Measurements from ENCODE around the gene CPLX3. TPM values are rescaled to one million over a fixed set of nuclear protein-coding genes. Genes with fewer than 3 reads are reported as not detected.
A peak's percentile ranks its signal among the peaks of the same experiment; 100 is the strongest.

CPLX3 gene
- polyA plus RNA-seq, 2 of the 4 experiments (the other 2 are of a cell fraction): not detected

GRCh38 chr15:74790080-74790916 lies 36.1 kb upstream of the CPLX3 start:
- Histone ChIP-seq H3K9me3 (no peaks in the 10 kb centered on the region), H3K4me3 (no peak overlapping the region), H3K4me1 (peaks cover 17% of the 10 kb centered on the region; the same call in 1 of the 3 replicates), H3K27ac (peak overlapping the region in 1 of 2 experiments; percentile 40; a peak in 2 of 6 replicates), H3K4me2 (no peak overlapping the region)
- CTCF ChIA-PET: interaction anchor here (65.6 to 66.7 kb wide), 2 partner anchors 1 to 29 kb away, joined by 1908 read pairs; partner anchors contain the start of genes CPLX3, CSK, LMAN1L and ULK3
- DNase-seq (ENCODE audit: low read depth in 1 of 2, low spot score in 1 of 2) (no peak), ATAC-seq (no peak), FAIRE-seq (no peak)
- 75% methylated on average over 15 of the region's 15 CpGs for WGBS (ENCODE audit: missing lambda C conversion rate)
- POLR2A ChIA-PET: no interaction called here
- TF ChIP-seq ZNF302 (CRISPR knock-in tag; IDR thresholded peaks at IDR 0.05) (no peak), EP300 (IDR thresholded peaks at IDR 0.05) (no peak), PHF8 (IDR thresholded peaks at IDR 0.05; ENCODE audit: borderline replicate concordance, low read depth) (no peak), KDM1A (IDR thresholded peaks at IDR 0.05; ENCODE audit: low read depth) (no peak), POLR2AphosphoS2 (conservative IDR thresholded peaks at IDR 0.05; ENCODE audit: low read length) (no peak)

- no peak for TF ChIP-seq ZC3H11A (IDR thresholded peaks at IDR 0.05)
- TF ChIP-seq ZNF302 (CRISPR knock-in tag; IDR thresholded peaks at IDR 0.05): no peak
- TF ChIP-seq CHD2 (IDR thresholded peaks at IDR 0.05; ENCODE audit: low read length, partially characterized antibody): no peak
- TF ChIP-seq TFCP2L1 (CRISPR knock-in tag; IDR thresholded peaks at IDR 0.05): no peak
- no peak for TF ChIP-seq KDM1A (IDR thresholded peaks at IDR 0.05; ENCODE audit: low read depth)
- no peak for TF ChIP-seq HES2 (IDR thresholded peaks at IDR 0.05)
- no peak for TF ChIP-seq MAZ (IDR thresholded peaks at IDR 0.05; ENCODE audit: borderline replicate concordance, low read depth, low read length)
- no peak for TF ChIP-seq CBX2 (IDR thresholded peaks at IDR 0.05; ENCODE audit: borderline replicate concordance, low read depth)
- TF ChIP-seq ZSCAN20 (CRISPR knock-in tag; IDR thresholded peaks at IDR 0.05): no peak
- TF ChIP-seq ATOH8 (CRISPR knock-in tag; IDR thresholded peaks at IDR 0.05; ENCODE audit: low read depth): no peak
- no peak for TF ChIP-seq FOSB (CRISPR knock-in tag; IDR thresholded peaks at IDR 0.05)
- no peak for TF ChIP-seq NPAS2 (CRISPR knock-in tag; IDR thresholded peaks at IDR 0.05; ENCODE audit: borderline replicate concordance)
- TF ChIP-seq JUN (IDR thresholded peaks at IDR 0.05): no peak
- TF ChIP-seq SREBF2 (IDR thresholded peaks at IDR 0.05): no peak
- no peak for TF ChIP-seq ELK1 (IDR thresholded peaks at IDR 0.05; ENCODE audit: low read depth, low read length)
- TF ChIP-seq TP53 (CRISPR knock-in tag; IDR thresholded peaks at IDR 0.05): no peak
- TF ChIP-seq KDM5A (IDR thresholded peaks at IDR 0.05): no peak
- no peak for ATAC-seq
- Histone ChIP-seq H3K4me3 (no peak overlapping the region), H3K9me3 (no peaks in the 10 kb centered on the region), H3K4me1 (peaks cover 17% of the 10 kb centered on the region; the same call in 1 of the 3 replicates), H3K27ac (no peak overlapping the region), H3K4me2 (no peak overlapping the region)
- 56% methylated on average over 1 of the region's 1 CpG for WGBS (ENCODE audit: missing lambda C conversion rate)
- no peak for FAIRE-seq
- DNase-seq (ENCODE audit: low read depth in 1 of 2, low spot score in 1 of 2): no peak
- CTCF ChIA-PET: interaction anchor here (65.6 to 66.7 kb wide), 2 partner anchors 0 to 28 kb away, joined by 1908 read pairs; partner anchors contain the start of genes CPLX3, CSK, LMAN1L and ULK3
- POLR2A ChIA-PET: no interaction called here
These were observed 35.4 kb upstream of the CPLX3 start for GRCh38 chr15:74791007-74791406.

- H3K4me1 ChIP-seq: peaks cover 17% of the 10 kb centered on the region; the same call in 1 of the 3 replicates
- no peak for DNase-seq (ENCODE audit: low read depth in 1 of 2, low spot score in 1 of 2)
- ChIA-PET POLR2A (no interaction called here), CTCF (interaction anchor here (2.9 to 66.7 kb wide), 3 partner anchors 1 to 157 kb away, joined by 14 to 1908 read pairs (median 1908); partner anchors contain the start of genes CPLX3, CSK, LMAN1L and ULK3)
- H3K4me3 ChIP-seq: no peak overlapping the region
- no peak for ATAC-seq
- WGBS (ENCODE audit: missing lambda C conversion rate): 84% methylated on average over 7 of the region's 7 CpGs
- FAIRE-seq: no peak
- no peak overlapping the region for H3K27ac ChIP-seq
- no peak overlapping the region for H3K4me2 ChIP-seq
- H3K9me3 ChIP-seq: no peaks in the 10 kb centered on the region
- TF ChIP-seq FOSB (CRISPR knock-in tag; IDR thresholded peaks at IDR 0.05) (no peak), RARB (CRISPR knock-in tag; IDR thresholded peaks at IDR 0.05) (no peak), CBX2 (IDR thresholded peaks at IDR 0.05; ENCODE audit: borderline replicate concordance, low read depth) (no peak), MAZ (IDR thresholded peaks at IDR 0.05; ENCODE audit: borderline replicate concordance, low read depth, low read length) (no peak), HOXB13 (CRISPR knock-in tag; IDR thresholded peaks at IDR 0.05; ENCODE audit: low read depth) (no peak), POLR2AphosphoS2 (conservative IDR thresholded peaks at IDR 0.05; ENCODE audit: low read length) (no peak), EHMT2 (IDR thresholded peaks at IDR 0.05; ENCODE audit: low read depth) (no peak), GATA3 (IDR thresholded peaks at IDR 0.05; ENCODE audit: borderline replicate concordance) (no peak), SREBF2 (IDR thresholded peaks at IDR 0.05) (no peak), USF2 (IDR thresholded peaks at IDR 0.05) (no peak), RCOR1 (IDR thresholded peaks at IDR 0.05; ENCODE audit: low read depth, low read length) (no peak), ELK1 (IDR thresholded peaks at IDR 0.05; ENCODE audit: low read depth, low read length) (no peak), TP53 (CRISPR knock-in tag; IDR thresholded peaks at IDR 0.05) (no peak)
These were observed 34.8 kb upstream of the CPLX3 start for GRCh38 chr15:74791667-74792066.
